ENCODE measurements around the gene DPEP2NB.
"Not testable (repeated sequence)": the region's sequence is repeated elsewhere in the genome, so short reads cannot be mapped to it uniquely, and the experiment has no call there.

The DPEP2NB gene

GRCh38 chr16:67979955-67980678 lies 35.6 kb downstream of the DPEP2NB start, which contains the start of gene DPEP3:
TSS of gene DPEP3 (minus strand) at chr16:67980499. CDS start at chr16:67980380, 119 bp downstream.
- DNase-seq: no peak

GRCh38 chr16:67977469-67978227 lies 38.1 kb downstream of the DPEP2NB start:
- DNase-seq: no peak

- DNase-seq: no peak
Measured at GRCh38 chr16:67977005-67977404, 38.7 kb downstream of the DPEP2NB start.

GRCh38 chr16:67976205-67976604 lies 39.5 kb downstream of the DPEP2NB start:
- no peak for DNase-seq

GRCh38 chr16:67975321-67976105 lies 40.2 kb downstream of the DPEP2NB start:
- no peak for DNase-seq

- DNase-seq: not testable (repeated sequence)
Measured at GRCh38 chr16:67972285-67972684, 43.4 kb downstream of the DPEP2NB start.

GRCh38 chr16:67971111-67971510 lies 44.6 kb downstream of the DPEP2NB start:
- DNase-seq: no peak

GRCh38 chr16:67969254-67970039 lies 46.3 kb downstream of the DPEP2NB start:
- DNase-seq: no peak

- peak; percentile 74 for DNase-seq
Measured at GRCh38 chr16:67968400-67969253, 47.1 kb downstream of the DPEP2NB start, which contains the start of gene SLC12A4. TSS of gene SLC12A4 (minus strand) at chr16:67968637. CDS start at chr16:67968553, 84 bp downstream.

GRCh38 chr16:67967958-67968399 lies 47.7 kb downstream of the DPEP2NB start:
- peak; percentile 25 for DNase-seq

GRCh38 chr16:67967183-67967957 lies 48.3 kb downstream of the DPEP2NB start:
- DNase-seq: peak; percentile 30

GRCh38 chr16:67966549-67967182 lies 49.0 kb downstream of the DPEP2NB start:
- DNase-seq: no peak

- DNase-seq: no peak
Measured at GRCh38 chr16:67965668-67966548, 49.8 kb downstream of the DPEP2NB start.

- no peak for DNase-seq
Measured at GRCh38 chr16:67964477-67965131, 51.1 kb downstream of the DPEP2NB start.

- no peak for DNase-seq
Measured at GRCh38 chr16:67963662-67964321, 51.9 kb downstream of the DPEP2NB start.
